Measurements from ENCODE around the gene KIF5A. TPM values are rescaled to one million over a fixed set of nuclear protein-coding genes. Genes with fewer than 3 reads are reported as not detected.

KIF5A gene
- total RNA-seq, 2 experiments from 2014 or later = 1.2 to 1.3 TPM

DNA sequence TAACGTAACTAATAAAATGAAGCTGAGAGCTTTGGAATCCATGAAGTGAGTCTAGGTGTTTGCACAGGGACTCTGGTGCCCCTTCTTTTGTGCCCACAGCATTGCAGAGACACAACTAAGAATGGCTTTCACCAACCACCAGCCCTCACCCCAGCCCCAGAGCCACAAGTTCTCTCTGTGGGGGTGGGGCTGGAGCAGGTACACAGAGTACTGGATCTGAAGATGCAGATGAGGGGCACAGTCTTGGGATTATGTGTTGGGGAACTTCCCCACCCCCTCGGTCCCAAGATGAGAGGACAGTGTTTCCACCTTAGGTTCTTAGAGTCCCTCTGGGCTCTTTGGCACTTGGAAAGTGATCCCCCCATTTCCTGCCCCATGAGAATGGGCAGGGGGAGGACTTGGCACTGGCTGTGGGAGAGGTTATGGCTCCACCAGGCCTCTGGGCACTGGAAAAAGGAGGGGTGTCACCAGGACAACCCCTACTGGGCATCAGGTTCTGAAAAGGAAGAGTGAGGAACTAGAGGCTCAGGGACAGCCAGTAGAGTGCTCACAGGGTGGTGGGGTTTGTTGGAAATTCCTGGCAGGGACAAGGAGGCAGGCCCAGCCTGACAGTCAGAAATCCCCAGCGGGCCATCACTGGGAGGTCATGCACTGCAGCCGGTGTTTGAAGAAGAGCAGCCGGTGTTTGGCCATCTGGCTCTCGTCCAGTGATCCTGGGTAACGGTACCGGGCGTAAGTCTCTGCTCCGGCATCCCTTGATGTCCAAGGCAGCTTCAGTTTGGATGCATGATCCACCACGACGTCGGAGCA, 76.5 kb downstream of the KIF5A start:
- intact Hi-C loops (cut with micrococcal nuclease) = loop anchor here (1.0 to 5.0 kb wide), 2 partner anchors 36 to 66 kb away; partner anchors contain the start of gene OS9

DNA sequence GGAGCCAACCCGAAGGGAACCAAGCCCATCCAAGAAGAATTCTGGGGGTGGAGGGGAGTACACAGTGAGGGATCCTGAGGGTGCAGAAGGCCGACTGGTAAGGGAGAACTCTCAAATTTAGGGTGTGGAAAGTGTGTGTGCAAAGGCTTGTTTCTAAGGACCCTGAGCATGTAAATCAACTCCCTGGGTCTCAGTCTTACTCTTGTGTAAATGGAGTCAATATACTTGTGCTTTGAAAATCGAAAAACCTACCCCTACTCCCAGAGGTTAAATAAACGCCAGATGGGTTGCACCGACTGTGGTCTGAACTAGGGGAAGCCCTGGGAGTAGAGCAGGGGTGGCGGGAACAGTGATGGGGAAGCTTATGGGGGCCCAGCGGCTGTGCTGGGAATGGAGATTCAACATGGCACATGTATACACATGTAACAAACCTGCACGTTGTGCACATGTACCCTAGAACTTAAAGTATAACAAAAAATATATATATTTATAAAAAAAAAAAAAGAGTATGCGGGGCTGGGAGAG, 77.1 kb downstream of the KIF5A start:
- Mint-ChIP-seq H3K9me3 (no peaks in the 10 kb centered on the region), H3K4me3 (no peak overlapping the region), H3K36me3 (ENCODE audit: low read depth) (no peaks in the 10 kb centered on the region), H3K27me3 (peaks cover 90% of the 10 kb centered on the region), H3K27ac (no peak overlapping the region), H3K4me1 (ENCODE audit: low read depth) (peaks cover 12% of the 10 kb centered on the region)
- POLR2A ChIA-PET = interaction anchor here (0.7 to 1.7 kb wide), 2 partner anchors 47 to 103 kb away, joined by 3 to 4 read pairs; no protein-coding TSS in a partner anchor
- TF ChIP-seq, protein P1, sequence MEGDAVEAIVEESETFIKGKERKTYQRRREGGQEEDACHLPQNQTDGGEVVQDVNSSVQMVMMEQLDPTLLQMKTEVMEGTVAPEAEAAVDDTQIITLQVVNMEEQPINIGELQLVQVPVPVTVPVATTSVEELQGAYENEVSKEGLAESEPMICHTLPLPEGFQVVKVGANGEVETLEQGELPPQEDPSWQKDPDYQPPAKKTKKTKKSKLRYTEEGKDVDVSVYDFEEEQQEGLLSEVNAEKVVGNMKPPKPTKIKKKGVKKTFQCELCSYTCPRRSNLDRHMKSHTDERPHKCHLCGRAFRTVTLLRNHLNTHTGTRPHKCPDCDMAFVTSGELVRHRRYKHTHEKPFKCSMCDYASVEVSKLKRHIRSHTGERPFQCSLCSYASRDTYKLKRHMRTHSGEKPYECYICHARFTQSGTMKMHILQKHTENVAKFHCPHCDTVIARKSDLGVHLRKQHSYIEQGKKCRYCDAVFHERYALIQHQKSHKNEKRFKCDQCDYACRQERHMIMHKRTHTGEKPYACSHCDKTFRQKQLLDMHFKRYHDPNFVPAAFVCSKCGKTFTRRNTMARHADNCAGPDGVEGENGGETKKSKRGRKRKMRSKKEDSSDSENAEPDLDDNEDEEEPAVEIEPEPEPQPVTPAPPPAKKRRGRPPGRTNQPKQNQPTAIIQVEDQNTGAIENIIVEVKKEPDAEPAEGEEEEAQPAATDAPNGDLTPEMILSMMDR (IDR thresholded peaks at IDR 0.05) = no peak
- ATAC-seq (no peak), DNase-seq (no peak)
- intact Hi-C loops (cut with micrococcal nuclease) = loop anchor here (1.0 to 5.0 kb wide), 2 partner anchors 37 to 65 kb away; partner anchors contain the start of gene OS9
- CTCF ChIA-PET = interaction anchor here (0.8 to 2.4 kb wide), 13 partner anchors 11 to 562 kb away, joined by 3 to 32 read pairs (median 5); partner anchors contain the start of genes ARHGEF25 and OS9

More for the DNA sequence above, 76.5 kb downstream of the KIF5A start:
- peaks cover 90% of the 10 kb centered on the region for H3K27me3 Mint-ChIP-seq
- ATAC-seq = no peak
- TF ChIP-seq, protein P1 (IDR thresholded peaks at IDR 0.05) = no peak
- H3K4me1 Mint-ChIP-seq (ENCODE audit: low read depth) = peaks cover 16% of the 10 kb centered on the region
- H3K9me3 Mint-ChIP-seq = no peaks in the 10 kb centered on the region
- no peaks in the 10 kb centered on the region for H3K36me3 Mint-ChIP-seq (ENCODE audit: low read depth)
- ChIA-PET POLR2A (interaction anchor here (0.8 to 1.7 kb wide), 3 partner anchors 36 to 46 kb away, joined by 3 to 4 read pairs (median 4); no protein-coding TSS in a partner anchor), CTCF (interaction anchor here (0.9 to 7.3 kb wide), 7 partner anchors 11 to 561 kb away, joined by 3 to 124 read pairs (median 9); no protein-coding TSS in a partner anchor)
- no peak overlapping the region for H3K27ac Mint-ChIP-seq
- DNase-seq = no peak
- no peak overlapping the region for H3K4me3 Mint-ChIP-seq

DNA sequence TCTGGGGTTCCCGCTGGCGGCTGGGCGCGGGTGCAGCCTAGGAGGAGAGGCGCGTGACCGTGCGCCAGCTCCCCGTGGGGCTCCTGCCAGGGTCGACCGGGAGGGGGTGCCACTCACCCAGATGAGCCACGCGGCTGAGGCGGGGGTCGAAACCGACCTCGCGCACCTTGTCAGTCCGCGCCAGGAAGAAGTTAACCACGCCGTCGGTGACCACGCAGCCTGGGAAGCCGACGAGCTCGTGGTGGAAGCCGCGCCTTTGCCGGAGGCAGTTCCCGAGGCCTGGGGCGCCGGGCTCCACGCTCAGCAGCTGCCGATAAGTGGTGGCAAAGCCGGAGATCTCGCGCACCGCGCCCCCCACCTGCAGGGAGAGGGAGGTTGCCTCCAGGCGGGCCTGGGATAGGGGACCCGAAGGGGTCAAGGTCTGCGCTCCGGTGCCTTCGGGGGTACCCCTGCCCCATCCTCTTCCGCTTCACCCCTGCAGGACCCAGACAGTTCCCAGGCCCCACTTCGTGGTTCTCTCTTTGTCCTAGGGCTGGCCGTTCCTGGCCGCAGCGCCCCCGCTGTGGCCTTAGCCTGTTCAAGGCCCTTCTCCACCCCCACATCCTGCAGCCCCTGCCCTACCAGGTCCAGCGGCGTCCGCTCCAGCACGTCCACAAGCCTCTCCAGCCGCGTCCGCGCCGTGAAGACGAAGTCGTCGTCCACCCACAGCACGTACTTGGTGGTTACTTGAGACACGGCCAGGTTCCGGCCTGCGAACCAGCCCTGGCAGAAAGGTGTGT, 77.8 kb downstream of the KIF5A start:
- Mint-ChIP-seq H3K27me3 (peaks cover 88% of the 10 kb centered on the region), H3K9me3 (no peaks in the 10 kb centered on the region), H3K4me3 (peak overlapping the region; percentile 19), H3K27ac (no peak overlapping the region), H3K36me3 (ENCODE audit: low read depth) (no peaks in the 10 kb centered on the region), H3K4me1 (ENCODE audit: low read depth) (peaks cover 12% of the 10 kb centered on the region)
- intact Hi-C loops (cut with micrococcal nuclease) = loop anchor here (5.0 kb wide), 1 partner anchor 65 kb away; the partner anchor contains the start of gene OS9
- TF ChIP-seq, protein P1 (IDR thresholded peaks at IDR 0.05) = peak; percentile 51
- CTCF ChIA-PET = interaction anchor here (0.8 to 2.4 kb wide), 12 partner anchors 10 to 129 kb away, joined by 3 to 32 read pairs (median 5); partner anchors contain the start of genes ARHGEF25 and OS9
- POLR2A ChIA-PET = interaction anchor here (0.7 to 1.7 kb wide), 2 partner anchors 47 to 104 kb away, joined by 3 to 4 read pairs; no protein-coding TSS in a partner anchor
- DNase-seq (peak; percentile 59), ATAC-seq (peak; percentile 65)

DNA sequence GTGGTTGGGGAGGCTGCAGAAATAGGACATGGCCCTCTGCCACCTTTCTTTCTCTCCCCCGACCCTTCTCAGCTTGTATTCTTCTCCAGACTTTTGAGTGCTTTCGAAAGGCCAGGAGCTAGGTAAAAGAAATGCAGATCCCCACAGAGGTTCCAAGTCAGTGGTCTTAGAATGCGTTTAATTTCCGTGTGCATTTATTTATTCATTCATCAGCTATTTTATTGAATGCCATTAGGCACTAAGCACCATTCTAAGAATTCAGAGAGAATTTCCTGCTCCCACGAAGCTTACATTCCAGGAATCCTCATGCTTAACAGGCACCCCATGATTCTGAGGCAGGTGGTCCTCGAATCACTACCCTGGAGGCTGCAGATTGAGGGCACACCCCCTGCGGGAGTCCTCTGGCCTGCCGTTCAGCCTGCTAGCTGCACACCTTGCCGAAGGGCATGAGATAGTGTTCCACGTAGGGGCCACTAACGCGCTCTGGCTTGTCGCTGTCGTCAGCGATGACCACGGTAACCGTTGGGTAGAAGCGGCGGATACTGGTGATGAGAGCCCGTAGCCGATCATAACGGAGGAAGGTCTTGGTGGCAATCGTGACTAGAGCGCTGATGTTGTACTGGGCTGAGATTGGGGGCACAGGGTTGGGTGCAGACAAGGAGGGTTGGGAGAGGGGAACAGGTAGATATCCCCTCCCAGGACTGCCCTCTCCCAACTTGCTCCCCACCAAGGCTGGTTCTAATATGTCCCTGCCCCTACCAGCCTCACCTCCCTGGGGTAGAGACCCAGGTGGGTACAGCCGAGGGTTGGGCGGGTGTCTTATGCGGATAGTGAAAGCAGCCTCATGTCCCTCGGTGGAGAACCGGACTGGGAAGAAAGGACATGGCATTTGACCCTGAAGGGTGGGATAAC, 78.7 kb downstream of the KIF5A start:
- intact Hi-C loops (cut with micrococcal nuclease) = loop anchor here (5.0 kb wide), 1 partner anchor 64 kb away; the partner anchor contains the start of gene OS9
- peaks cover 17% of the 10 kb centered on the region for H3K4me1 Mint-ChIP-seq (ENCODE audit: low read depth)
- H3K4me3 Mint-ChIP-seq = no peak overlapping the region
- H3K27ac Mint-ChIP-seq = no peak overlapping the region
- CTCF ChIA-PET = interaction anchor here (1.5 to 2.4 kb wide), 6 partner anchors 8 to 45 kb away, joined by 3 to 32 read pairs (median 9); no protein-coding TSS in a partner anchor
- POLR2A ChIA-PET = no interaction called here
- no peaks in the 10 kb centered on the region for H3K9me3 Mint-ChIP-seq
- DNase-seq = no peak
- H3K36me3 Mint-ChIP-seq (ENCODE audit: low read depth) = no peaks in the 10 kb centered on the region
- H3K27me3 Mint-ChIP-seq = peaks cover 85% of the 10 kb centered on the region
- ATAC-seq = no peak
- TF ChIP-seq, protein P1 (IDR thresholded peaks at IDR 0.05) = no peak

Measured in activated CD8-positive, alpha-beta T cell treated with anti-CD3 and anti-CD28 coated beads for 36 hours (primary cell).